HG03039 (cell line): ENCODE results near the gene USP25.

Source experiments
- ATAC-seq: cut with Tn5 transposase; IDR thresholded peaks from one replicate; pipeline ENCODE4 v1.9.1; 2021; ENCODE audit warnings: mild to moderate bottlenecking, moderate library complexity; ENCODE audit not compliant: unreplicated experiment

The USP25 gene

DNA sequence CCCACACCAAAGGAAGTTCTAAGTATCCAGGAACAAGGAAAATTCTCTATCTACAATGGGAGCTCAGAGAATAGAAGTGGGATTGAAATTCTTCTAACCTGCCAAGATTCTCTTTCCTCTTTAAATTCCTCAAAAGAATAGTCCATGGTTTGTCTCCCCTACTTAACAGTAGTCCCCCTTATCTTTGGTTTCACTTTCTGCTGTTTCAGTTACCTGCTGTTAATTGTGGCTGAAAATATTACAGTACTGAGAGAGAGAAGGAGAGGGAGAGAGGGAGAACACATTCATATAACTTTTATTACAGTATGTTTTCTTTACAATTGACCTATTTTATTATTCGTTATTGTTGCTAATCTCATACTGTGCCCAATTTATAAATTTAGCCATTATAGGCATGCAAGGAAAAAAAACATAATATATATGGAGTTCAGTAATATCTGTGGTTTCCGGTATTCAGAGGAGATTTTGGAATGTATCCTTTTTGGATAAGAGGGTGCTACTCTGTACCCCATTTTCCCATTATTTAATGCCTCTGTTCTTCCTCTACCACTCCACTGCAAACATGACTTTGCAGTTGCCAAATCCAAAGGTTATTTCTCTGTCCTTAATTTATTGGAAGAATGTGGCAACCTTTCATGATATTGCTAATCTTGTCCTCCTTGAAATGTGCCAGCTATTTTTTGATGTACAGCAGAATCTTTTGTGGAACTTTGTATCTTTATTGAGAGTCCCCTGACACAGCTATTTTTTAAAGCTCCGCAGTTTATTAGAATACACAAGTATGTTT lies 68.0 kb downstream of the USP25 start:
- ATAC-seq, result no peak

DNA sequence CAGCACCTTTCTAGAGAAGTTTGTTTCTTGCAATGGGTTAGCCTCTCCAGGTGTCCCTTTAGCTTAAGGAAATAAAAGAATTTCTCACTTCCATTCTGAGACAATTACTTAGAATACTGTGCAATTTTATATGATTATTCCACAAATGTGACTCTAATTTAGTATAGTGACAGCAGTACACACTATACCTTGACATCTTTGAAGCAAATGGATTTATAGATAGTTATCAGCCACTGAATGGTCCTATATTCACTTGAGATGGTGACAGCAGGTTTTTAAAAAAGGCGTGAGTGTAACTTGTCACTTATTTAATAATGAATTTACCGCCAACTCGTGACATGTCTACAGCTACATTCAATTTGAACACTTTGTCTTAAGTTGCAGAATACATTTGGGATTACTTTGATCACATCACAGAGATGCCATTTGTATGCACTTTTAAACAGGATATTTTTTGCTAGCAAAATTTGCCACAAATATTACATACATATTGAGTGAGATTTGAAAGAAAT lies 71.6 kb downstream of the USP25 start:
- ATAC-seq, result no peak

DNA sequence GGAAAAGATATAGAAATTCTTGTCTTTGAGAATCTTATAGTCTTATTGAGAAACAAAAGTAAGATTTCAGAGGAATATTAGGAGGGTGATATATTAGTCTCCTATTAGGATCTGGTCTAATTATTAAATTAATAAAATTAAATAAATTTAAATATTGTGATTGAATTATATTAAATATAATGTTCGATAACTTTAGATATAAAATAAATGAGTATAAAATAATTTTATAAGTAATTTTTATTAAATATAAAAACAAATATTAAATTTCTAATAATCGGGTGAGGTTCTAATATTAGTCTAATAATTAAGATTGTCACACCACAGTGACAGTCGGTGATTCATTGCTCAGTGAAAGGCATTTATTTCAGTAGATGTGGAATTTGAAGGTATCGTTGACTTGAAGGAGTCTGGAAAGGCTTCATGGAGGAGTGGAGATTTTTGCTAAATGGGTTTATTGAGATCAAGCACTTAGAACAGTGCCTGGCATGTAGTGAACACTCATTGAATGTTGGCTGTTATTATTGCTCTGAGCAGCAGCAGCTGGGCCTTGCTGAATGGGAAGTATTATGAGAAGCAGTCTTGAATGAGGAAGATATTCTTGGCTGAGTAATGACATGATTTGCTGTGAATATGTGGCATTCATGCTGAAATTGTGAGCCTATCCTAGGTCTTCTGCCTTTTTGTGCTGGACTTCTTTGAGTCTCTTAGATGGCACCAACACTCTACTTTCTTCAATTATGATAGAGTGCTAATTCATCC lies 74.6 kb downstream of the USP25 start:
- ATAC-seq, result no peak

DNA sequence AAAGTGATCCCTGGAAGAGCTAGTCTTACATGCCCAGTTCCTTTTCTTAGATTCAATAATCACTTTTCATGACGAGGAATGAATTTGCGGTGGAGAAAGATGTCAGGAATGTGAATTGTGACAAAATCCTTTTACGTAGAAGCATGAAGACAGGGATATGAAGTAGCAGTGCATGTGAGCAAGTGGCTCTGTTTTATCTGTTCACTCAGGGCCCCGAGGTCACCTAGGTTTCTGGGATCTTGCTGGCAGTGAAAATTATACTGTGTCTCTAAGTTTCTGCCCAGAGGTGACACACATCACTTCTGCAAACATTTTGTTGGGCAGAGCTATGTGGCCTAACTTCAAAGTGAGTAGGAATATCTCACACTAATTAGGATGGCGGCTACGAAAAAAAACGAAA lies 79.3 kb downstream of the USP25 start:
- ATAC-seq, result no peak

DNA sequence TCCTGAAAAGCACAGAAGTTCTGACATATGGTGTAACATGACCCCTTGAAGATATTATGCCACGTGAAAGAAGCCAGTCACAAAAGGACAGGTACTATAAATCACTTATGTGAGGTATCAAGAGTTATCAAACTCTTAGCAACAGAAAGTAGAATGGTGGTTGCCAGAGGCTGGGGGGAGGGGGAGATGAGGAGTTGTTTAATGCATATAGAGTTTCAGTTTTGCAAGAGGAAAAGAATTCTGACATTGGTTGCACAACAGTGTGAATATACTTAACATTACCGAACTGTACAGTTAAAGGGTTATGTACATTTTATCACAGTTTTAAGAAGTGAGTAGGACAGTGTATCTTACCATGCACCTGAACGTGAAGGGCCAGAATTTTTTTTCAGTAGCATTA lies 80.0 kb downstream of the USP25 start:
- ATAC-seq, result no peak

DNA sequence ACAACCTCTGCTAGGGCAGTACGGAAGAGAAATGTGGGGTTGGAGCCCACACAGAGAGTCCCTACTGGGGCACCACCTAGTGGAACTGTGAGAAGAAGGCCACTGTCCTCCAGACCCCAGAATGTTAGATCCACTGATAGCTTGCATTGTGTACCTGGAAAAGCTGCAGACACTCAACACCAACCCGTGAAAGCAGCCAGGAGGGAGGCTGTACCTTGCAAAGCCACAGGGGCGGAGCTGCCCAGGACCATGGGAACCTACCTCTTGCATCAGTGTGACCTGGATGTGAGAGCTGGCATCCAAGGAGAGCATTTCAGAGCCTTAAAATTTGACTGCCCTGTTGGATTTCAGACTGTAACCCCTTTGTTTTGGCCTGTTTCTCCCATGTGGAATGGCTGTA lies 85.5 kb downstream of the USP25 start:
- no peak for ATAC-seq

DNA sequence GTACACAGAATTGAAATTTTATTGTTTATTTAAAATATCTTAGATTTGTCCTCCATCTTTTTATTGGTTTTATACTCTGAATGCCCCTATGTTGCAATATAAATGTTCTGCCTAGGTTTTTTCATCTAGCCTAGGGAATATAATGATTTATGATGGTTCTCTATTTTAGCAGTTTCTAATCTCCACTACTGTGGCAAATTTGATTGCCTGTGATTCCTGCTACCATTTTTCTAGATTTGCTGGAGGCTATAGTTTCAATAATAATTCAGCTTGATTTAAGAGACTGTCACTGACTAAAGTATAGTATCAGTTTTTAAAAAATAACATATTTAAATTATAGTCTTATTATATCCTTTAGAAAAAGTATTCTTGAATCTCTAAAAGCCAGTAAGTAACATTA lies 90.5 kb downstream of the USP25 start:
- ATAC-seq, result no peak

DNA sequence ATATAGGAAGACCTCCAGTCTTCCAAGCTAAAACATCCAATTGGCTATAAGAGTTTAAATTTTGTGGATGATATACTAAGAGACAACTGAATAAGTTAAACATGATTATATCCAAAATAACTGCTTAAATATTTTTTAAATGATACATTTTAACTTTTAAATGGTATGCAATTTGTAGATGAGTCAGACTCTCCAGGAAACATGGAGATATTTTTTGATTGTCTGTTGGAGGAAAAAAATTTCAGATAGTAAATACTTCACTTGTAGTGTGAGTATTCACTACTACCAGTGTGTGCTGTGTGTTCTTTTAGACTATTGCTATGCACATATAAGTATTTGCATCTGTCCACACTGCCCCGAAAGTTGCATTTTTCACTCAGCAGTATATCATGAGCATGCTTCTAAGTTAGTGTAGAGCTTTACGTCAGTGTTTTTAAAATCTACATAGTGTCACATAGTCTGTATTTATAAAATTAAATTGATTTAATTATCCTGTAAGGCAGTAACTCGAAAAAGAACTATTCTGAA lies 91.1 kb downstream of the USP25 start:
- no peak for ATAC-seq

DNA sequence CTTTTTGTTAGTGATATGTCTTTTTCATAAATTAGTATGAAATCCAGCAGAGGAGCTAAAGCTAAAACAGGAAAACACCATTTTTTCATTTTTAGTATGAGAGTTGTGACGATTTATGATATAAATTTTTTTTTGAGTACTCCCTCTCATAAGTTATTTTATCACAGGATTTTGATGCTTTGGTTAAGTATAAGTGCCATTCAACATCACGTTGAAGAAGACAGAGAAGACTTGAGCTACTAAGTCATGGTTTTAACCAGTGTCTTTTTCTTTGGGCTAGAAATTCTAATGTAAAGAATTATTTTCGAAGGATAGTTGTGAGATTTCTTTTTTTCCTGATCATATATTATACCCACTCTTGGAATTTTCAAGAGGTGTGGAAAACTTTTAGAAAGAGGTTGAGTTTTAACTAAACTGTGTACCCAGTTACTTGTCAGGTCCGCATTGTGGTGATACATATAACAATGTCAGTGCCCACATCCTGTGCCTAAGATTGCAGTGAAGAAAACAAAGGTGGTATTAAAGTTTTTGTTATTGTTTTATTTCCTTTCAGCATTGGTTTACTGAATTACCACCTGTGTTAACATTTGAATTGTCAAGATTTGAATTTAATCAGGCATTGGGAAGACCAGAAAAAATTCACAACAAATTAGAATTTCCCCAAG lies 93.8 kb downstream of the USP25 start:
- ATAC-seq, result no peak

DNA sequence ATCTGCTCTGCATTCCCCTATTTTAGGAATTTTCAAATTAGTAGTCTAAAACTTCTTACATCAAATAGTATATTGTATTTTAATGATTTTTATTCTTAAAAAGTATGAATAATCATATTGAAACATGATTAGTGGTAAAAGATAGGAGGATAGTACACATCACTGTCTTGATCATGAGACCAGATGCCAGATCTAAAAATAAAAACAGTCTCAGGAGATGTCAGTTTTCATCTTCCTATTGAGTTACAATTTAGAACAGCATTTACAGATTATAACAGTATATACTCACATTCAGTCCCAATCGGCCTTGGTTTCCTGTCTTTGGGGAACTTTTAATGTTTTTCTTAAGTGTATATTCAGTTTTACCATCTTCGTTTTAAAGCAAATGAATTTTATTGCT lies 95.9 kb downstream of the USP25 start:
- no peak for ATAC-seq

DNA sequence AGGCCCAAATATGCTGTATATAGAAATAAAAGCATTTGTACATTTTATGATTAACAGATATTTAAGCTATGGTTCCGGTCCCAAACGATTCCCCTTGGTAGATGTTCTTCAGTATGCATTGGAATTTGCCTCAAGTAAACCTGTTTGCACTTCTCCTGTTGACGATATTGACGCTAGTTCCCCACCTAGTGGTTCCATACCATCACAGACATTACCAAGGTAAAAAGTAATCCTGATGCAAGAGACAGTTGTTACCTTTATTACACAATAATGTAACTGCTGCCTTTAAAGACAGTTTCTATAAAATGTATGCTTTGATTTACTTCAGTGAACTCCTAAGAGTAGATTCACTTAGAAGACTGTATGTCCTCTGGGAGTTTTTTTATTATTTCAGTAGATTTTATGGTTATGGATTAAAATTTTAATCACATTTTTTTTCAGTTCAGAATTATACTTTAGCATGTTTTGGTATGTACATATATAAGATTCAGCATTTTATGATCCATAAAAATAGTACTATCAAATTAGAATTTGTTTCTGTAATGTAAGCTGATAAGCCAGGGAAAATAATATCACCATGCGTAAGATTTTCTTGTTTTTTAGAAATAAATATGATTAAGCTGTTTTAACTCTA lies 96.5 kb downstream of the USP25 start:
- ATAC-seq, result no peak

DNA sequence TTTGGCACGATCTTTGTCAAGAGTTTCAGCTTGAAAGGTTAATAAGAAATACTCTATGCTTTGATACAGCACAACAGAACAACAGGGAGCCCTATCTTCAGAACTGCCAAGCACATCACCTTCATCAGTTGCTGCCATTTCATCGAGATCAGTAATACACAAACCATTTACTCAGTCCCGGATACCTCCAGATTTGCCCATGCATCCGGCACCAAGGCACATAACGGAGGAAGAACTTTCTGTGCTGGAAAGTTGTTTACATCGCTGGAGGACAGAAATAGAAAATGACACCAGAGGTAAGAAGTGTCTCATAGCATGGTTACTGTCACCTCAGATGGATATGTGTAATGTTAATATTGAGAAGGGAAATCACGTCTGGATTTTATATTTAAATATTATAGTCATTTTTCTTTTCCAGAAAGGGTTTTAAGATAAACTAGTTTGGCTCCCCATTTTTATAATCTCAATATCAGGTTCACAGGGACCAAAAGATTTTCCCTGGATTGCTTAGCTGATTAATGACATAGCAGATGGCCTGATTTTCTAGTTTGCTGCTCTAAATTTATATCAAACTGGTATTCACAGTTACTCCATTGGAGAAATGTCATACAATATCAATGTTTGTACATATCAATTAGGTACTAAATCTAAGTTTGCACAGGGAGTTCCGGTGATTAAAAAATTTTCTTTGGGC lies 97.3 kb downstream of the USP25 start:
- ATAC-seq, result no peak

DNA sequence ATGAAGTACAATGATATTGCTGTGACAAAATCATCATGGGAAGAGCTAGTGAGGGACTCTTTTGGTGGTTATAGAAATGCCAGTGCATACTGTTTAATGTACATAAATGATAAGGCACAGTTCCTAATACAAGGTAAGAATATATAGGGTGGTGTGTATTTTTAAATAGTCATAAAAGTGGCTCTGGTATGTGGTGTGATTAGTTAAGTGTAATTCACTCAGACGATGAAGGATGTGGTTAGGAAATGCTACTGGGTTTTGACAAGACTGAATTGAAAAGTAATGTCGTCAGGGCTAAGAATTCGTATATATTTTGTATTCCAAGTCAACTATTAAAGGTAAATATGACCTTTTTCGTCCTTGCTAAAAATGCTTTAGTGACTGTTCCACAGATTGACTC lies 101.7 kb downstream of the USP25 start:
- ATAC-seq, result no peak

DNA sequence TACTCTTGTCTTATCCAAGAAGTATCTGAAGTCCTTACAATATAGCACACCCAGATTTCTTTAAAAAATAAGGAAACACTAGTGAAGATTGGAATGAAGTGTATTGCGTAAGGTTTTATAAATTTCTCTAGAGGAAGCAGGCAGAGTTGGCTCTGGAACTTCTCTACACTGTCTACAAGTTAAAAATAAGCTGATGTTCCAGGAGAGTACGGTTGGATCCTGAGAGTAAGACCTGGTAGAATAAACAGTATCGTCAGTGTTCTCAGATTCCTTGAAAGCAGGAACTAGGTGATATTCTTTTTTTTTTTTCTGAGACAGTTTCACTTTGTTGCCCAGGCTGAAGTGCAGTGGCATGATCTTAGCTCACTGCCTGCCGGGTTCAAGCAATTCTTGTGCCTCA lies 107.9 kb downstream of the USP25 start:
- no peak for ATAC-seq

DNA sequence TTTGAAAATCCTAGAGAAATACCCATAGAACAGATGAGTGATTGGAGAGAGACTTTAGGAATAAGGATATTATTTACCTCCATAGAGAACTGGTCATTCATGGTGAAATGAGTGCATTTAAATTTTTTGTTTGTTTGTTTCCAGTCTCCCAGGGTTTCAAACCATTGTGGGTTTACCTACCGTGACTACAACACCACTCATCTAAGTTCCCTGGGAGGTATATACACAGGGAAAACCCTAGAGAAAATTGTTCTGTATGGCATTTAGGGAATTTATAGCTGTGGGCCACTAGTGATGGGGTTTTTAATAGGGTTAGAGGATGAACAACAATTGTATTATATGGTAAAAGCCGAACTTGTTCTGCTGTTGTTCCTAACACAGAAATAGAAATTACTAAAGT lies 109.2 kb downstream of the USP25 start:
- no peak for ATAC-seq

DNA sequence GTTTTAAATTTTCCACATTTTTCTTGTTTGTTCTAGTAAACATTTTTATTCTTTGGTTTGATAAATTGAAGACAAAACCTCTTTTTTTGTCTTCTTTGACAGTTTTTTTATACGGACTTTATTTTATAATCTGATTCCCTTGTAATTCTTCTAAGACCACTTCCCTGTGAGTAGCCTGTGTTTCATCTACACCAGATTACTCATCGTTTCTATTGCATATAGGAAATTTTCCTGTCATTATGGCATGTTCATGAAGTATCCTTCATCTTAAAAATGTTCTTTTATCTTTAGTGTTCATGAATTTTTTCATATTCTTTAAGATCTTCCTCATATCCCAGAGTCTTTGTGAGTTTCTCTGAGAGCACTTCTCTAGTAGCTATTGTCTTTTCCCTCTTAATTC lies 109.8 kb downstream of the USP25 start:
- ATAC-seq, result no peak

DNA sequence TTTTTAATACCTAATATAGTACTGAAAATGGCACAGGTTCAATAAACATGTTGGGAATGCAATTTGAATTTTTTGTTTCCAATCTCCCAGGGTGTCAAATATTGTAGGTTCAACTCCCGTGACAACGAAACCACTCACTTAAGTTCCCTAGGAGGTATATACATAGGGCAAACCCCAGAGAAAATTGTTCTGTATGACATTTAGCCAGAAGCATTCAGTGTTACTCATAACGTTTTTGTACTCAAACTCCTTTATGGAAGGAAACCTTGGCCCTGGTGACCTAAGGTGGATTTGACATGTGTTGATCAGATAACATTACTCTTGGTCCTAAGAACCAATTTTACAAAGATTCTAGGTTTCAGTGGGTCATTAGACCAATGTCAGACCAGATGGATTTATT lies 110.6 kb downstream of the USP25 start:
- no peak for ATAC-seq

DNA sequence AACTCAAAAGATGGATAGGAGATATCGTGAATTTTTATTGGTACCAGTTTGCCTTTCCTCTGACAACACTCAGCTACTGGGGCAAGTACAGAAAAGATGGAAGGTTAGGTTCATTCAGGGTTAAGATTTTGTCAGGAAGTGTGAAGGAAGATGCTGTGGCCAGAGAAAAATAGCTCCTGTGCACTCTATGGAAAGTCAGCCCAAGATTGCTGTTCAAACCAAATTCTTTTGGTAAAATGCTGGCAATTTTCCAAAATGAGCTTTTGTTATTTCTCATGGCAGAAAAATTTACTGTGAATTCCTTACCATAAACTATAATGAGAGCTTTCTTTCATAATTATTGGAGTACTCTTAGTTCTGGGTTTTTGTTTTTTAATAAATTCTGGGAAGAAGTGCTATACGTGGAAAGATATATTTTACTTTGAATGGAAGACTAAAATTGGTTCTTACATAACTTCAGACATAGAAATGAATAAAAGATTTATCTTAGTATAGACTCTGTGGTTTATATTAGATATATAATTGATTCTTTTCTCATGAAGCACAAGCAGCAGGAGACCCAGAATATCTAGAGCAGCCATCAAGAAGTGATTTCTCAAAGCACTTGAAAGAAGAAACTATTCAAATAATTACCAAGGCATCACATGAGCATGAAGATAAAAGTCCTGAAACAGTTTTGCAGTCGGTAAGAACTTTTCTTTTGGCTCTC lies 112.2 kb downstream of the USP25 start:
- no peak for ATAC-seq

DNA sequence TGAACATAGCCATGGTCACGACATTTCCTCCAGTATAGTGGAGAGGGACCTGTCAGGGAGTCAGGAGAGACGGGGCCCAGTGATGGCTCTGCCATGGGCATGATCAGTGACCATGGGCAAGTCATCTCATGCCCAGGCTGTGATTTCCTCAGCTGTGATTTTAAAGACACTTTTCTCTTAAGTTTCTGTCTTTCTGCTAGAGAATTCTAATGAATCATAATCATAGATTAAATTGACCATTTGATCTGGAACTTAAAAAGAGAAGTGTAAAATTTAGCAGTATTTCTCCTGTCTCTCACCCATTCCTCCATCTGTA lies 112.7 kb downstream of the USP25 start:
- no peak for ATAC-seq

DNA sequence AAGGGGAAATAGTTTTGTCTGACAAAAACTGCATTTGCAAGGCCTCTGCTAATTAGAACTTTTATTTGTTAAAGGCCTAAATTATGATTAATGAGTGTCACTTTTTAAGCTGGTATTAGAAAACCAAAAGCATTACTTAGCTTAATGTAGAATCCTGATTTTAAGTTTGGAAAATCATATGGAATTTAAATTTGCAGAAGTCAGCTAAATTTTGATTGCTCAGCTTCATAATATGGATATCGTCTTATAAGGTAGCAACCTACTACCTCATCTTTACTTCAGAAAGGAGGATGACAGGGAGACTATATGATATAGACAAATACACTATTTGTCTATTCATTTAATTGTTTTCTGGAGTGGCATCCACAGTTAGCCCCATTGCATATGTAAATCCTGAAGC lies 114.0 kb downstream of the USP25 start:
- no peak for ATAC-seq
